HL-60 (cell line): ENCODE data around the gene MOB3C.

Experiments used
- GABPA ChIP-seq: IDR thresholded peaks from 2 replicates; pipeline ENCODE4 v1.6.1; 2012; ENCODE audit warnings: low read depth
- POLR2AphosphoS5 ChIP-seq: IDR thresholded peaks from 2 replicates; pipeline ENCODE4 v1.6.1; 2012; ENCODE audit warnings: low read depth
- REST ChIP-seq: IDR thresholded peaks from 2 replicates; pipeline ENCODE4 v1.6.1; 2012; ENCODE audit warnings: low read depth; ENCODE audit not compliant: insufficient replicate concordance
- SPI1 ChIP-seq: IDR thresholded peaks from 2 replicates; pipeline ENCODE4 v1.6.1; 2012; ENCODE audit warnings: low read depth, mild to moderate bottlenecking, borderline replicate concordance
- TF ChIP-seq, protein P1 (sequence below): IDR thresholded peaks from one replicate; pipeline ENCODE4 v1.5.1; 2011; ENCODE audit warnings: low read length, control low read depth, inconsistent platforms; ENCODE audit not compliant: insufficient read depth

DNA sequence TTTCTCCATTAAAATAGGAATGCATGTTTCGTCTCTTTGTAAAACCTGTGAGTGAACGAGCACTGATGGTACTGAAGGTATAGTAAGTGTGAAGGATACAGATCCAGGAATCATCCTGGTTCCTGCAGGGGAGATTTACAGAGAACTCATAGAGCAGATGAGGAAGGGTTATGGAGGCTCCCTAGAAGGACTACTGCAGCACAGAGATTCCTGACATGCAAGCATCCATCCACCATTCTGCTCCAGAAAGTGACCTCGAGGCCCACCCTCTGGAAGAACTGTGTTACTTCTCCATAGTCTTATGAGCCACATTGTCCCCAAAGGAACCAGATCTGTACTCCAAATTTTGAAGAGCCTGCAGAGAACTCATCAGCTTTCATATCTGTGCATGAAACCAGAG is 27.1 kb downstream of the MOB3C start:
- TF ChIP-seq, protein P1, sequence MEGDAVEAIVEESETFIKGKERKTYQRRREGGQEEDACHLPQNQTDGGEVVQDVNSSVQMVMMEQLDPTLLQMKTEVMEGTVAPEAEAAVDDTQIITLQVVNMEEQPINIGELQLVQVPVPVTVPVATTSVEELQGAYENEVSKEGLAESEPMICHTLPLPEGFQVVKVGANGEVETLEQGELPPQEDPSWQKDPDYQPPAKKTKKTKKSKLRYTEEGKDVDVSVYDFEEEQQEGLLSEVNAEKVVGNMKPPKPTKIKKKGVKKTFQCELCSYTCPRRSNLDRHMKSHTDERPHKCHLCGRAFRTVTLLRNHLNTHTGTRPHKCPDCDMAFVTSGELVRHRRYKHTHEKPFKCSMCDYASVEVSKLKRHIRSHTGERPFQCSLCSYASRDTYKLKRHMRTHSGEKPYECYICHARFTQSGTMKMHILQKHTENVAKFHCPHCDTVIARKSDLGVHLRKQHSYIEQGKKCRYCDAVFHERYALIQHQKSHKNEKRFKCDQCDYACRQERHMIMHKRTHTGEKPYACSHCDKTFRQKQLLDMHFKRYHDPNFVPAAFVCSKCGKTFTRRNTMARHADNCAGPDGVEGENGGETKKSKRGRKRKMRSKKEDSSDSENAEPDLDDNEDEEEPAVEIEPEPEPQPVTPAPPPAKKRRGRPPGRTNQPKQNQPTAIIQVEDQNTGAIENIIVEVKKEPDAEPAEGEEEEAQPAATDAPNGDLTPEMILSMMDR: no peak
- TF ChIP-seq POLR2AphosphoS5: no peak
- TF ChIP-seq REST: no peak
- TF ChIP-seq GABPA: no peak
- no peak for TF ChIP-seq SPI1
